Mucosa of descending colon (tissue), 3 donors: ENCODE results near the gene PIM3. TPM values are rescaled to one million over a fixed set of nuclear protein-coding genes. Genes with fewer than 3 reads are reported as not detected.
A peak's percentile ranks its signal among the peaks of the same experiment; 100 is the strongest.

ENCODE experiments used
- ATAC-seq: fragments of 200-7000 bp; cut with Tn5 transposase; one replicate; pipeline ENCODE4 v1.9.1; 2020; ENCODE audit warnings: mild to moderate bottlenecking, moderate library complexity
- DNase-seq, 3 donors: peaks; one replicate each; pipeline ENCODE4 v3.0.0-alpha.2; 2020
- H3K36me3 ChIP-seq: fragments of 200-600 bp; one replicate; pipeline ENCODE4 v1.8.0; 2021; ENCODE audit warnings: low read depth, mild to moderate bottlenecking
- H3K4me1 ChIP-seq: fragments of 200-600 bp; one replicate; pipeline ENCODE4 v1.8.0; 2021; ENCODE audit warnings: low read depth, mild to moderate bottlenecking
- H3K4me3 ChIP-seq: fragments of 200-600 bp; one replicate; pipeline ENCODE4 v1.8.0; 2021; ENCODE audit warnings: mild to moderate bottlenecking
- H3K9me3 ChIP-seq: fragments of 200-600 bp; one replicate; pipeline ENCODE4 v1.8.0; 2021; ENCODE audit warnings: mild to moderate bottlenecking
- CTCF ChIP-seq: fragments of 200-600 bp; IDR thresholded peaks from one replicate; pipeline ENCODE4 v1.8.0; 2022; ENCODE audit warnings: antibody characterized with exemption, mild to moderate bottlenecking
- intact Hi-C, 2 donors: fragments of 100-400 bp; cut with DNase I in 1 of 2; cut with micrococcal nuclease in 1 of 2; formaldehyde crosslinking; loops; one replicate each; pipeline versions ENCODE4 v1.11.0 to v1.11.1; 2022; cut with DNase I, micrococcal nuclease
- total RNA-seq, 3 donors: library from RNA; stranded (reverse); fragmentation: NEBNext Ultra II Directional in 2 of 3; extraction: Animal tissue kit (Norgen Biotek cat#: 25700) in 2 of 3; gene quantifications; one replicate each; pipeline versions ENCODE4 v1.2.1 to v1.2.4, GENCODE V29; 2021 to 2023
- donor health status: DM: no; HTN: no; CAD: no; lungs with moderate emphysema.
- donor health status: DM: no; HTN: no; CAD: no.
- donor health status: DM: no; HTN: yes; CAD: no.

PIM3 gene
- total RNA-seq, 3 donors from 2014 or later = 56.4 to 106 (median 58.7) TPM

DNA sequence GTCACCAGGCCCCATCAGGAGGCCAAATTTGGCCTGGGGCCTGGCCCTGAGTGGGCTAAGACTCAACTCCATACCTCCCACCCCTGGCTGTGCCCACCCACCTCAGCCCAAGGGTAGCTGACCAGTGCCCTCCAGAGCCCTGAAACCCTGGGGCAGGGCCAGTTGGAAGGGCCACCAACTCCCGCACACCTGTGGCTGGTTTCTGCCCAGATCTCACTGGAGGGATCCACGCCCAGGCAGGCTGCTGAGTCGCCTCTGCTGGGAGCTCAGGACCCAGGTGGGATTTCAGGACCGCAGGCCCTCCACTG is 8.9 kb upstream of the PIM3 start:
- DNase-seq = no peak
- no peak for ATAC-seq

DNA sequence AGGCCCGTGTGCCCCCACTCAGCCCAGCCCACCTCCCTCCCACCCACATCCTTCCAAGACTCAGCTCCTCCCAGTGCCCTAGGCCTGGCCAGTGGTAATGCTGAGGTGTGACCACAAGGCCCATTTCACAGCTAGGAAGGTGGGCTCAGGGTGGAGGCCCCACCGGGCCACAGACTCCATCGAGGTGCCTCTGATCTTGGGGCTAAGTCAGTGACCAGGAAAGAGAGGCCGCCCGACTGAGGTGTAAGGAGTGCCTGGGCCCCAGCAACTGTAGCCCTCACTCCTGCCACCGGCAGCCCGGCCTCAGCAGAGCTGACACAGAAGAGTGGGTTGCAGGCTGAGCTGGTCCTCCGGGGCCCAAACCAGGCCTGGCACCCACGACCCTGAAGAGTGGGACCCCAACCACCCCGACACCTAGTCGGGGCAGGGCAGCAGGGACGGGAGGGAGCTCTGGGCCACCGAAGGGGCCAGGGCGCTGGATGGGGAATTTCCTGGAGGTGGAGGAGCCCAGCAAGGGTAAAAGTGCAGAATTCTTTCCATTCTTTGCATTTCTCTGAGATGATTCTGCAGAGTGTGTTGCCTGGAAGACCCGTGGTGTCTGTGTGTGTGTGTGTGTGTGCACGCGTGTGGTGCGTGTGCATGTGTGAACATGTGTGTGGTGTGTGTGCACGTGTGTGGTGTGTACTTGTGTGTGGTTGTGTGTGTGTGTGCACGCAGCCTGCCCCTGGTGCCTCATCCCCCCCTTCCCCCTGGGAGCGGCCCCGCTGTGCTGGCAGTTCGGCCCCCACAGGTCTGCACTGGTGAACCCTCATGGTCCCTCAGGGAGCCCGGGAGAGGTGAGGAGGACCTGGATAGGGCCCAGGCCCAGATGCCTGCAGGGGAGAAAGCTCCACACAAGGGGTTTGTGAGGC is 8.3 kb upstream of the PIM3 start:
- no peak for DNase-seq
- TF ChIP-seq CTCF = no peak
- intact Hi-C loops = no loop called here
- H3K9me3 ChIP-seq = no peaks in the 10 kb centered on the region
- H3K36me3 ChIP-seq = no peaks in the 10 kb centered on the region
- H3K4me3 ChIP-seq = no peak overlapping the region
- H3K4me1 ChIP-seq = peaks cover 31% of the 10 kb centered on the region
- no peak for ATAC-seq

More for the DNA sequence above, 8.9 kb upstream of the PIM3 start:
- intact Hi-C loops = no loop called here
- H3K4me1 ChIP-seq = peaks cover 34% of the 10 kb centered on the region
- TF ChIP-seq CTCF = no peak
- no peaks in the 10 kb centered on the region for H3K9me3 ChIP-seq
- H3K36me3 ChIP-seq = no peaks in the 10 kb centered on the region
- no peak overlapping the region for H3K4me3 ChIP-seq

DNA sequence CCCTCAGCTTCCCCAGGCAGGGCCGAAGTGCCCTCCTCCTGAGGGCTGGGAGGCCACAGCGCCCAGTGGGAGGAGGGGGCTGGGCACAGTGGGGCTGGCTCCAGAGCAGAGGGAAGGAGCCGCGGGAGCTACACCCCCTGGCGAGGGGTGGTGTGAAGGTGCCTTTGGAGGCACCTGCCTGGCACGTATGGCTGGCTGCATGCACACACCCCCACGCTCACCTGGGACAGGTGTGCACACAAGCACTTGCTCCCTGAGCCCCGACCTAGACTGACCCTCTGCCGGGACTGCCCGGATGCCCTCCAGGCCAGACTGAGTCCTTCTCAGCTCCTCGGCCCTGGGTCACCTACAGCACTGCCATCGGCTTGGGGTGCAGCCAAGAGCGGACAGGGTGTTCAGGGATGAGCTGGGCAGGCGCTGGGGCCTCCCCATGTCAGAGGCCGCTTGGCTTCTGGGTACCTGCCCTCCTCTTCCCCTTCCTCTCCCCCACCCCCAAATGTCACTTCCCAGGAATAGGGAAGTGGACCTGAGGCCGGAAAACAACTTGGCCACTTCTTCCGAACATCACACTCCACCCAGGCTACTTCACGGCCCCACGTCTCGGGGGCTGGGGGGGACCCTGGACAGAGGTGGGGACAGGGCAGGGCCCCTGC is 7.4 kb upstream of the PIM3 start:
- Histone ChIP-seq H3K4me1 (peaks cover 38% of the 10 kb centered on the region), H3K9me3 (no peaks in the 10 kb centered on the region), H3K36me3 (no peaks in the 10 kb centered on the region), H3K4me3 (no peak overlapping the region)
- DNase-seq (no peak), ATAC-seq (no peak)
- intact Hi-C loops = no loop called here
- no peak for TF ChIP-seq CTCF

- ATAC-seq = no peak
- H3K9me3 ChIP-seq = no peaks in the 10 kb centered on the region
- peaks cover 38% of the 10 kb centered on the region for H3K4me1 ChIP-seq
- H3K36me3 ChIP-seq = no peaks in the 10 kb centered on the region
- no peak overlapping the region for H3K4me3 ChIP-seq
- peak in 1 of 3 donors; percentile 52 for DNase-seq
- TF ChIP-seq CTCF = no peak
- intact Hi-C loops = no loop called here
Observed at GRCh38 chr22:49953680-49954344, 6.8 kb upstream of the PIM3 start.

DNA sequence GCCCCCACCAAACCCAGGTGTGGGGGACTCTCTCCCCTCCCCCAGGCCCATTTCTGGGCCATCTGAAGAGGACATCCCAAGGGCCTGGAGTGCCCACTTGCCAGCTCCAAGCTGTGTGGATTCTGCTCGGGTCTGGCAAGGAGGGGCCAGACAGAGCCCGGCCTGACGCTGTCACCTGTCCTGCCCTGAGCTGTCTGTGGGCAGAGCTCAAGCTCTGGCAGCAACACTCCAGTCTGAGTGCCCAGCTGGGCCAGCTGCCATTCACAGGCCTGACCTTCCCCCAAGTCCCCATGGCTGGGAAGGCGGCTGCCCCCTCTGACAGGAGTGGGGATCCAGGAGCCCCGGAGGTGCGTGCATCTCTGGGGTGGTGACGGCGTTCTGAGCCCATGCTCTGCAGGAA is 6.2 kb upstream of the PIM3 start:
- ATAC-seq (no peak), DNase-seq (peak in 1 of 3 donors; percentile 60)
- no peak for TF ChIP-seq CTCF
- no peaks in the 10 kb centered on the region for H3K9me3 ChIP-seq
- intact Hi-C loops = no loop called here
- no peaks in the 10 kb centered on the region for H3K36me3 ChIP-seq
- H3K4me1 ChIP-seq = peaks cover 40% of the 10 kb centered on the region
- no peak overlapping the region for H3K4me3 ChIP-seq
